Smooth muscle cell (in vitro differentiated cells): ENCODE measurements around the gene CDK18. TPM values are rescaled to one million over a fixed set of nuclear protein-coding genes. Genes with fewer than 3 reads are reported as not detected.

Source experiments
- DNase-seq: peaks from one replicate; lab custom pipeline; 2025; ENCODE audit not compliant: unreplicated experiment; lab: John Stamatoyannopoulos, UW
- H2AFZ ChIP-seq: fragments of 200-600 bp; sonication (generic); 2 replicates; pipeline ENCODE4 v1.6.0; 2016; ENCODE audit warnings: antibody characterized with exemption, low read depth, mild to moderate bottlenecking
- H3F3A ChIP-seq: fragments of 200-600 bp; sonication (generic); 2 replicates; pipeline ENCODE4 v1.6.0; 2017; ENCODE audit warnings: antibody characterized with exemption, low read depth
- H3K27ac ChIP-seq: fragments of 200-600 bp; sonication (generic); 2 replicates; pipeline ENCODE4 v1.5.1; 2016; ENCODE audit warnings: low read depth, mild to moderate bottlenecking
- H3K27me3 ChIP-seq: fragments of 200-600 bp; sonication (generic); 2 replicates; pipeline ENCODE4 v1.6.1; 2016; ENCODE audit warnings: low read depth, mild to moderate bottlenecking
- H3K36me3 ChIP-seq: fragments of 200-600 bp; sonication (generic); 2 replicates; pipeline ENCODE4 v1.5.1; 2016; ENCODE audit warnings: low read depth
- H3K4me1 ChIP-seq: fragments of 200-600 bp; sonication (generic); 2 replicates; pipeline ENCODE4 v1.5.1; 2016; ENCODE audit warnings: low read depth
- H3K4me2 ChIP-seq: fragments of 200-600 bp; sonication (generic); 2 replicates; pipeline ENCODE4 v1.6.0; 2016; ENCODE audit warnings: mild to moderate bottlenecking
- H3K4me3 ChIP-seq: fragments of 200-600 bp; sonication (generic); 2 replicates; pipeline ENCODE4 v1.5.1; 2016; ENCODE audit warnings: mild to moderate bottlenecking
- H3K79me2 ChIP-seq: fragments of 200-600 bp; sonication (generic); 2 replicates; pipeline ENCODE4 v1.6.0; 2016; ENCODE audit warnings: low read depth, mild to moderate bottlenecking
- H3K9ac ChIP-seq: fragments of 200-600 bp; sonication (generic); 2 replicates; pipeline ENCODE4 v1.6.0; 2016; ENCODE audit warnings: low read depth
- H3K9me3 ChIP-seq: fragments of 200-600 bp; sonication (generic); replicated peaks from 2 replicates; pipeline ENCODE4 v1.5.1; 2016; ENCODE audit warnings: low read depth
- H4K20me1 ChIP-seq: fragments of 200-600 bp; sonication (generic); 2 replicates; pipeline ENCODE4 v1.6.0; 2016; ENCODE audit warnings: low read depth
- CTCF ChIP-seq: fragments of 200-600 bp; sonication (generic); IDR thresholded peaks from 2 replicates; pipeline ENCODE4 v1.5.1; 2017; ENCODE audit warnings: borderline replicate concordance, mild to moderate bottlenecking, antibody characterized with exemption; ENCODE audit not compliant: insufficient read depth, poor library complexity, severe bottlenecking
- WGBS: methylation state at CpG from one replicate; pipeline ENCODE4 v1.1.7; 2016; ENCODE audit warnings: low lambda C conversion rate; 5-methylcytosine and 5-hydroxymethylcytosine counted together
- polyA plus RNA-seq: library from polyadenylated mRNA; unstranded; fragments of >200 nt; fragmentation: Nextera tagmentation; extraction: Ambion mirVana; gene quantifications from 2 replicates; pipeline ENCODE4 v1.2.1, GENCODE V29; 2016
- total RNA-seq: library from RNA; depleted of rRNA; stranded (reverse); fragments of >200 nt; gene quantifications from 2 replicates; pipeline ENCODE4 v1.2.3, GENCODE V29; 2014

Gene CDK18
- total and polyA plus RNA-seq, 2 experiments from 2014 or later = 6.1 TPM

GRCh38 chr1:205465392-205465791 lies 39.1 kb upstream of the CDK18 start:
- no peaks in the 10 kb centered on the region for H3F3A ChIP-seq
- H3K9me3 ChIP-seq = no peaks in the 10 kb centered on the region
- no peak overlapping the region for H3K9ac ChIP-seq
- H3K27ac ChIP-seq = no peak overlapping the region
- peaks cover 51% of the 10 kb centered on the region for H3K27me3 ChIP-seq
- no peaks in the 10 kb centered on the region for H3K79me2 ChIP-seq
- H3K4me1 ChIP-seq = no peaks in the 10 kb centered on the region
- no peak for TF ChIP-seq CTCF
- no peak for DNase-seq
- 44% methylated on average over 2 of the region's 2 CpGs for WGBS
- H4K20me1 ChIP-seq = no peaks in the 10 kb centered on the region
- no peak overlapping the region for H3K4me2 ChIP-seq
- no peaks in the 10 kb centered on the region for H3K36me3 ChIP-seq
- no peak overlapping the region for H3K4me3 ChIP-seq
- no peak overlapping the region for H2AFZ ChIP-seq

DNA sequence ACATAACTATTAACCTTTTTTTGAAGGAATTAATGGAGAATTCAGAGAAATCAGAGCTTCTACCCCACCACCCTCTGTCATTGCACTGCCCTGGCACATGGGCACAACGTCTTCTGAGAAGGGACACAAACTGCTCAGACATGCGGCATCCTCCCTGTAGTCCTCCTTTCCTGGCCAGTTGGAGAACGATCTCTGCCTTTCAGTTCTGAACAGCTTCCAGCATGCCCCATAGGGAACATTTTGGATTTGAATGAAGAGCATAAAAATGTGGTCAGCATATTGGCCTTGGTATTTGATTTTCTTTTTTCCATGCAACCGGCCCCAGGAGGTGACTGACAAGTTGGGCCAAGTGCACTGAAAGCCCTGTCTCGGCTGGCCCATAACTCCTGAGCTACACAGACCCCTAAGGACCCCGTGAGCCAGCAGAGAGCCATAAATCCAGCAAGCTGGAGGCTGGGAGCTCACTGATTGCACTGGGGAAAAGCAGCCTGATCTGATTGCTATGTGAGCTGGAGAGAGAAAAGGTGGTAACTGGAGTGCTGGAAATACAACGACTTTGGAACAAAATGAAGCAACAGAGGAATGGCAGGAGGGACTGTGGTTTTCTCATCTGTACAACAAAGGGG lies 37.8 kb upstream of the CDK18 start:
- Histone ChIP-seq H3F3A (no peaks in the 10 kb centered on the region), H3K27me3 (peaks cover 44% of the 10 kb centered on the region)
- WGBS = 75% methylated on average over 7 of the region's 7 CpGs

GRCh38 chr1:205470131-205470530 lies 34.3 kb upstream of the CDK18 start:
- H3K27me3 ChIP-seq = peaks cover 36% of the 10 kb centered on the region

More for the DNA sequence above, 37.8 kb upstream of the CDK18 start:
- TF ChIP-seq CTCF = no peak
- H3K4me1 ChIP-seq = no peaks in the 10 kb centered on the region
- DNase-seq = no peak
- H3K36me3 ChIP-seq = no peaks in the 10 kb centered on the region
- H3K4me3 ChIP-seq = no peak overlapping the region
- no peaks in the 10 kb centered on the region for H4K20me1 ChIP-seq
- H3K79me2 ChIP-seq = no peaks in the 10 kb centered on the region
- H3K9ac ChIP-seq = no peak overlapping the region
- H3K27ac ChIP-seq = no peak overlapping the region
- no peak overlapping the region for H3K4me2 ChIP-seq
- H3K9me3 ChIP-seq = no peaks in the 10 kb centered on the region
- H2AFZ ChIP-seq = no peak overlapping the region

More at GRCh38 chr1:205470131-205470530, 34.3 kb upstream of the CDK18 start:
- no peaks in the 10 kb centered on the region for H3K9me3 ChIP-seq
- H4K20me1 ChIP-seq = no peaks in the 10 kb centered on the region
- H3K79me2 ChIP-seq = no peaks in the 10 kb centered on the region
- H3K27ac ChIP-seq = no peak overlapping the region
- no peak overlapping the region for H2AFZ ChIP-seq
- no peak overlapping the region for H3K9ac ChIP-seq
- no peak for DNase-seq
- H3K4me2 ChIP-seq = no peak overlapping the region
- no peaks in the 10 kb centered on the region for H3F3A ChIP-seq
- TF ChIP-seq CTCF = no peak
- no peaks in the 10 kb centered on the region for H3K4me1 ChIP-seq
- no peaks in the 10 kb centered on the region for H3K36me3 ChIP-seq
- 96% methylated on average over 6 of the region's 6 CpGs for WGBS
- H3K4me3 ChIP-seq = no peak overlapping the region
